Fibroblast of mammary gland (primary cell): ENCODE results near the gene SERPINA9.

Experiments
- DNase-seq: peaks from one replicate; pipeline ENCODE4 v3.0.0-alpha.2; 2010; ENCODE audit warnings: low read depth
- H3K4me3 ChIP-seq: 2 replicates; pipeline ENCODE4 v1.5.1; 2011; ENCODE audit warnings: low read depth, mild to moderate bottlenecking, low read length, moderate library complexity; ENCODE audit not compliant: control insufficient read depth
- TF ChIP-seq, protein P1 (sequence below): conservative IDR thresholded peaks from 2 replicates; pipeline ENCODE4 v1.5.1; 2011; ENCODE audit warnings: low read depth, low read length, inconsistent platforms; ENCODE audit not compliant: control insufficient read depth, insufficient read depth

Gene SERPINA9

DNA sequence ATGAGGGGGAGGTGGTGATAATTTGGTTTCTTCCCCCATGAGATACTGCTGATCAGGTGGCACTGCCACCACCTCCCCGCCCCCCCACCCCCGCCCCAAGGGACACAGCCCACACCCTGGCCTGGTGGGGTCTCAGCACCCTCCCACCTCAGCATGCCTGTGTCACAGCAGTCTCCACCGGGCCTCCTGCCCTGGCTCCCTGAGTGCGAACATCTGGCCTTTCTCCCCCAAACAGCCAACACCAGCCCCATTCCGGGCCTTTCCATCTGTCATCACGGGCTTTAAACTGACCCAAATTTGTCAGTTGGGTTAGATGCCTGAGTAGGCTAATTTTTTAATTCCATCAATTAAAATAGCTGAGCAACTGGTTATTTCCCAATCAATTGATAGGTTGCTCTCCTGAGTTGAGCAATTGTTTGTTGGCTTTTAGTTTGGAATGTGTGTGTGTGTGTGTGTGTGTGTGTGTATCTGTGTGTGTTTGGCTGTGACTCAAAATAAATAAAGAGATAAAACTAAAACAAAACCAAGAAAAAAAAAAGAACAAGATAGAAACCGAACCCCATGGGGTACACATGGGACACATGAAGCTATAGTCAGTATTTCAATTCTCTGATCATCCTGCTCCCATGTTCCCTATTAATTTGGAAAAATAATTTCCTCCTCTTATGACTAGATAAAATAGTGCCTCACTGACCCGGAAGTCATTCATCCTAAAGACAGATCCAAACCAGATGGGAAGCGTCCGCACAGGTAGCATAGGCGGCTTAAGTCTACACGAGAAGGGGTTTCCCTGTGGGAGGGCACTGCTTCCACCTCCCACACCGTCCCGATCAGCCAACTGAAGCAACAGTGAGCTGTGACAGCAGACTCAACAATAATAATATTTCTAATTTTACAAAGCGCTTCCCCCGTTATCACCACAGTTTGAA is 25.9 kb upstream of the SERPINA9 start:
- TF ChIP-seq, protein P1, sequence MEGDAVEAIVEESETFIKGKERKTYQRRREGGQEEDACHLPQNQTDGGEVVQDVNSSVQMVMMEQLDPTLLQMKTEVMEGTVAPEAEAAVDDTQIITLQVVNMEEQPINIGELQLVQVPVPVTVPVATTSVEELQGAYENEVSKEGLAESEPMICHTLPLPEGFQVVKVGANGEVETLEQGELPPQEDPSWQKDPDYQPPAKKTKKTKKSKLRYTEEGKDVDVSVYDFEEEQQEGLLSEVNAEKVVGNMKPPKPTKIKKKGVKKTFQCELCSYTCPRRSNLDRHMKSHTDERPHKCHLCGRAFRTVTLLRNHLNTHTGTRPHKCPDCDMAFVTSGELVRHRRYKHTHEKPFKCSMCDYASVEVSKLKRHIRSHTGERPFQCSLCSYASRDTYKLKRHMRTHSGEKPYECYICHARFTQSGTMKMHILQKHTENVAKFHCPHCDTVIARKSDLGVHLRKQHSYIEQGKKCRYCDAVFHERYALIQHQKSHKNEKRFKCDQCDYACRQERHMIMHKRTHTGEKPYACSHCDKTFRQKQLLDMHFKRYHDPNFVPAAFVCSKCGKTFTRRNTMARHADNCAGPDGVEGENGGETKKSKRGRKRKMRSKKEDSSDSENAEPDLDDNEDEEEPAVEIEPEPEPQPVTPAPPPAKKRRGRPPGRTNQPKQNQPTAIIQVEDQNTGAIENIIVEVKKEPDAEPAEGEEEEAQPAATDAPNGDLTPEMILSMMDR, result no peak
- peak; percentile 25 for DNase-seq
- no peak overlapping the region for H3K4me3 ChIP-seq

DNA sequence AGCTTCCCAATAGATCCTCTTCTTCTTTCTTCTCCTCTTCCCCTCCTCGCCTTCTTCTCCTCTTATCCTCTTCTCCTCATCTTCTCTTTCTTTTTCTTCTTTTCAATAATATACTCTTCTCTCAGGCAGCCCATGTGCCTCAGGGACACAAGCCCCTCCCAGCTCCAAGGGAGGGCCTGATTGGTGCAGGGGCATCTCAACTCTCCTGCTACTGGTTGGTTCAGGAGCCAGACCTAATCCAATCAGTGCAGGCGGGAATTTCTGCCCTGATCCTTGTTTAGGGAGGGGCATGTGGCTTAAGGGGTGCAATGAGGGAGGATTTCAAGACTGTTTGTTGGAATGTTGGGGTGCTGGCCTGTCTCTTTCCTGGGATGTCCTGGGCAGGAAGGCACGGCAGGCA is 24.3 kb upstream of the SERPINA9 start:
- TF ChIP-seq, protein P1, result no peak
- no peak for DNase-seq
- H3K4me3 ChIP-seq, result no peak overlapping the region

DNA sequence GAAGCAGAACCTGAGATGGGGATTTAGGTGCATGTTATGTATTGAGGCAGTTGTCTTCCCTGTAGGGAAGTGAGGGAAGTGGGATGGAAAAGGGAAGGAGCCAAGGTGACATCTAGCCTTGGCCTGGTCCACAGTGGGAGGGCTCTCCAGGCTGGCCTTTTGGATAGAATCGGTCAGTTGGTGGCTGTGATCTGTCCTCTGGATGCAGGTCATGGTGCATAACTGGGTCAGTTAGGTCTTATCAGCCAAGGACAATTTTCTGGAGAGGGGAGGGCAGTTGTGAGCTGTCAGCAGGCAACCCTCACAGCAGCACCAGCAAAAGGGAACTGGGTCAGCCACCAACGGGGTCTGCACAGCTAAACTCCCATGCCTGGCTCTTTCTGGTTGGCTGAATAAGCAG is 23.7 kb upstream of the SERPINA9 start:
- DNase-seq, result no peak
- no peak overlapping the region for H3K4me3 ChIP-seq
- TF ChIP-seq, protein P1, result no peak

DNA sequence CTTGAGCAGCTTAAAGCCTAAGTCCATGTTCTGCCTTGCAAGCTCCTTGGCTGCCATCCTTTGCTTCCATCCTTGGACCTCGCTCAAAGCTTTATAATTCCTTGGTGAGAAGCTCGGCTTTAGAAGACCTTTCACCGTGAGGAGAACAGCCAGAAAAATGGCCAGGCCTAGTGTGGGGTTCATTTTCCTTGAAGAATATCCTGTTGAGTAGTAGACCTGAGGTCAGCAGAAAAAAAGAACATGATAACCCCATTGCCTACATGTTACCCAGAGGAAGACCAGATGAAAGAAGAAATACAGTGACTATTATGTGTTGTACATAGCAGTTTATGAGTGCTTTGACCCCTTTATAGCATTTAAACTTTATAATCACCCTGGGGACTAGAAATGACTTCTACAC is 22.2 kb upstream of the SERPINA9 start:
- TF ChIP-seq, protein P1, result no peak
- H3K4me3 ChIP-seq, result no peak overlapping the region
- no peak for DNase-seq

DNA sequence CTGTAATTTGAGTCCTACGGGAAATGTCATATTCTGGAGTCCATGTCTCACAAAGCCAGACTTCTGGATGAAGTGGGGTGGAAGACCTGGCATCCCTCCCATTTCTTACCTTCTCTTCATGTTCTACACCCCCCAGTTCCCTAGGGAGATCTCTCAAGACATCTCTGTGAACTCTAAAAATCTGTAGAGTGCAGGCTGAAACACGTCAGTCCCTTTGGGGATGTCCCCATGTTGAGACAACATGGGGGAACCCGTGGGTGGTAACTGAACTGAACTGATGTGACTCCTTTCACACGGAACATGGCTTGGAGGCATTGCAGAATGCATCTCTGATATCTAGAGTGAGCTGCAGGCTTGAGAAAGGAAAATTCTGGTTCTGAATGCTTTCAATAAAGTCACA is 18.1 kb upstream of the SERPINA9 start:
- H3K4me3 ChIP-seq, result no peak overlapping the region
- TF ChIP-seq, protein P1, result no peak
- no peak for DNase-seq

DNA sequence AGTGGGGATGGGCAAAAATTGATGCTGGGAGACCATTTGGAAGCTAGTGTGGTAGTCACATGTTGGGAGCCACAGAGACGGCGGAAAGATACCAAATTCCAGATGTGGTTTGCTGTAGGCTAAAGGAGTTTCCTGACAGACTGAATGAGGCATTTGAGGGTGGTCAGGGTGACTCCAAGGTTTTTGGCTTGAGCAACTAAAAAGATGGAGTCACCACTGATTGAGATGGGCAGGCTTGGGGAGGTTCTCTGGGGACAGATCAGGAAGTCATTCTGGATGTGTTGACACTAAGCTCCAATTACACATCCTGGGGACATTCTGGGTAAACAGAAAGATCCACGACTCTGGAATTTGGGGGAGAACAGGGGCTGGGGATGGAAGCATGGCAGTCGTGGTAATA is 15.5 kb upstream of the SERPINA9 start:
- peak; percentile 21 for DNase-seq
- TF ChIP-seq, protein P1, result no peak

DNA sequence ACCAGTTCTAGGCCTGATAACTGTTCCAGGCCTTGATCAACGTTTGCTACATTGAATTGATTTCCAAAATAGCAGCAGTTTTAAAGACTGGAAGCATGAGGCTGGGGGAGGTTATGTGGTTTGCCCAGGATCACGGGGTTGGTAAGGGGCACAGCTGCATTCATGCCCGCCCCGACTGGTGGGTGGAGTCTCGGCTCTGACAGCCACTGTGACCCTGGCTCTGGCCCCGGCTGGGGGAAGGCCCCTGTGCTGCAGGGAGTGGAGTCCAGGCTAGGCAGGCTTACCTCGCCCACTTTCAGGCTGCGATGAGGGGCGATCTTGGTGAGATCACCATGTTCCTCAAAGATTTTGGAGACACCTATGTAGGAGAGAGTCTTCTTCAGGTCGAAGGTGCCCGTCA is 13.3 kb upstream of the SERPINA9 start:
- no peak for DNase-seq
- TF ChIP-seq, protein P1, result no peak
- H3K4me3 ChIP-seq, result no peak overlapping the region

More for the DNA sequence above, 15.5 kb upstream of the SERPINA9 start:
- no peak overlapping the region for H3K4me3 ChIP-seq
